Right cardiac atrium (tissue), 5 donors: ENCODE results near the gene EML1. TPM values are rescaled to one million over a fixed set of nuclear protein-coding genes. Genes with fewer than 3 reads are reported as not detected.
A peak's percentile ranks its signal among the peaks of the same experiment; 100 is the strongest.

Experiments used
- ATAC-seq, 2 donors: fragments of 200-7000 bp; cut with Tn5 transposase; one replicate each; pipeline versions ENCODE4 v1.8.0 to v1.9.1; 2020; ENCODE audit warnings: moderate library complexity in 2 of 2, mild to moderate bottlenecking in 1 of 2
- DNase-seq, 3 donors: peaks; one replicate each; pipeline ENCODE4 v3.0.0-alpha.2; 2020
- H3K27ac ChIP-seq: one replicate; pipeline ENCODE4 v1.5.1; 2013; ENCODE audit warnings: mild to moderate bottlenecking, low read length, control low read depth, moderate library complexity
- H3K27me3 ChIP-seq: one replicate; pipeline ENCODE4 v1.6.1; 2013; ENCODE audit not compliant: control insufficient read depth, insufficient read depth
- H3K4me1 ChIP-seq: one replicate; pipeline ENCODE4 v1.6.1; 2013; ENCODE audit warnings: low read length; ENCODE audit not compliant: control insufficient read depth, insufficient read depth
- H3K4me3 ChIP-seq: one replicate; pipeline ENCODE4 v1.5.1; 2013; ENCODE audit warnings: low read length, control low read depth
- H3K9me3 ChIP-seq: one replicate; pipeline ENCODE4 v1.6.1; 2013; ENCODE audit warnings: low read length; ENCODE audit not compliant: control insufficient read depth
- WGBS: extraction: QIAGEN DNeasy Blood & Tissue Kit; methylation state at CpG from one replicate; pipeline ENCODE4 v1.1.7; 2013; 5-methylcytosine and 5-hydroxymethylcytosine counted together
- intact Hi-C, 4 donors: fragments of 100-400 bp; cut with DNase I; formaldehyde crosslinking; loops; one replicate each; pipeline versions ENCODE4 v1.11.0 to v1.14.0; 2022 to 2023
- polyA plus RNA-seq: library from polyadenylated mRNA; stranded (reverse); fragments of 200-250 nt; gene quantifications from one replicate; pipeline ENCODE4 v1.2.3, GENCODE V29; 2013
- total RNA-seq, 4 donors: library from RNA; stranded (reverse); fragmentation: NEBNext Ultra II Directional; extraction: Animal tissue kit (Norgen Biotek cat#: 25700); gene quantifications; one replicate each; pipeline ENCODE4 v1.2.1, GENCODE V29; 2021
- donor health status: healthy with polysubstance abuse.
- donor health status: DM: no; HTN: yes; CAD: no.
- donor health status: DM: no; HTN: no; CAD: no.
- donor health status: DM: no; HTN: yes; CAD: no; lungs with severe emphysema.
- donor health status: DM: yes; HTN: yes; CAD: no.

The EML1 gene
- total and polyA plus RNA-seq, 5 donors = 11.2 to 39.1 (median 34.0) TPM

DNA sequence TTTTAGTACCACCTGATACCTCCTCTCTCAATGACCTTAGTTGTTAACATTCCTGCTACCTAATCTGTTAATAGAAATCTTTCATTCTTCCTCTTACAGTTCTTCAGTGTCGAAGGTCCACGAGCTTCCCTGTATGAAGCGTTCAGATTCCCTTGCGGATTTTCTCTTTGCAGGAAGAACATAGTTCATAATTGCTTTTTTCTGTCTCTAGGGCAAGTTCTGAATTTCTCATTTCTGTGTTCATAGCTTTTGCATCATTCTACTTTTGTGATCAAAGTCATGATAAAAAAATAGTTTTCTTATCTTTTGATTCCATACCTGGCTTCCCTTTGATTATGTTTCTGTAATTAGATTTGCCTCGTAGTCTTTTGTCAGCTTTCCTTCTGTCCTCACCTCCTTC is 94.9 kb downstream of the EML1 start:
- no peak overlapping the region for H3K4me3 ChIP-seq
- H3K27ac ChIP-seq = no peak overlapping the region
- H3K4me1 ChIP-seq = no peaks in the 10 kb centered on the region
- intact Hi-C loops = loop anchor here (5.0 to 10.0 kb wide), 3 partner anchors 93 to 206 kb away; partner anchors contain the start of genes EML1 (in 2 of the 4) and CYP46A1 (in 1 of the 4)
- no peak for ATAC-seq
- no peak for DNase-seq
- 91% methylated on average over 5 of the region's 5 CpGs for WGBS
- no peaks in the 10 kb centered on the region for H3K27me3 ChIP-seq
- H3K9me3 ChIP-seq = no peaks in the 10 kb centered on the region

DNA sequence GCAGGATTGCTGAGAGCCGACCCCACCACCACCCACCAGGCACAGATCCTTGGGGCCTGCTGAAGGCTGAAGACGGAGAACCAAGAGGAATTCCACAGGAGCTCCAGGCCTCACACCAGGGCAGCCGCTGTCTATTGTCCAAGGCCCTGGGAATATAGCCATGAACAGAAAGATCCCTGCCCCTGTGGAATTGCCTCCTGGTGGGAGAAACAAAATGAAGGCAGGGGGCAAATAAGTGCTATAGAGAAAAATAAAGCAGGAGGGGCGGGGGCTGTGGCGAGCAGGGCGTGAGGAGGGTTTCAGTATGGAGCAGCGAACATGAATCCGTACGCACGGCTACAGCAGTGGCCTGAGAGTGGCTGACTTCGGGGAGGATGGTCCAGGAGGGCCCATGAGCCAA is 96.1 kb downstream of the EML1 start:
- 88% methylated on average over 11 of the region's 11 CpGs for WGBS
- no peak for ATAC-seq
- Histone ChIP-seq H3K4me1 (no peaks in the 10 kb centered on the region), H3K27ac (no peak overlapping the region), H3K4me3 (no peak overlapping the region), H3K9me3 (no peaks in the 10 kb centered on the region), H3K27me3 (no peaks in the 10 kb centered on the region)
- DNase-seq = no peak
- intact Hi-C loops = loop anchor here (5.0 to 10.0 kb wide), 3 partner anchors 94 to 207 kb away; partner anchors contain the start of genes EML1 (in 2 of the 4) and CYP46A1 (in 1 of the 4)

GRCh38 chr14:99891266-99891665 is 98.1 kb downstream of the EML1 start:
- DNase-seq (no peak), ATAC-seq (no peak)
- H3K9me3 ChIP-seq = no peaks in the 10 kb centered on the region

GRCh38 chr14:99891900-99892299 is 98.7 kb downstream of the EML1 start:
- Histone ChIP-seq H3K27ac (no peak overlapping the region), H3K4me1 (no peaks in the 10 kb centered on the region), H3K9me3 (no peaks in the 10 kb centered on the region), H3K4me3 (no peak overlapping the region), H3K27me3 (no peaks in the 10 kb centered on the region)
- ATAC-seq = no peak
- DNase-seq = no peak
- 90% methylated on average over 10 of the region's 10 CpGs for WGBS
- intact Hi-C loops = no loop called here

More at GRCh38 chr14:99891266-99891665, 98.1 kb downstream of the EML1 start:
- WGBS = 82% methylated on average over 2 of the region's 2 CpGs
- intact Hi-C loops = no loop called here
- no peak overlapping the region for H3K27ac ChIP-seq
- H3K4me3 ChIP-seq = no peak overlapping the region
- H3K4me1 ChIP-seq = no peaks in the 10 kb centered on the region
- H3K27me3 ChIP-seq = no peaks in the 10 kb centered on the region

- DNase-seq (no peak), ATAC-seq (no peak)
- 81% methylated on average over 2 of the region's 2 CpGs for WGBS
- H3K27ac ChIP-seq = no peak overlapping the region
- no peaks in the 10 kb centered on the region for H3K27me3 ChIP-seq
- no peaks in the 10 kb centered on the region for H3K4me1 ChIP-seq
- intact Hi-C loops = no loop called here
- H3K4me3 ChIP-seq = no peak overlapping the region
- H3K9me3 ChIP-seq = no peaks in the 10 kb centered on the region
Observed at GRCh38 chr14:99892406-99892805, 99.2 kb downstream of the EML1 start.

DNA sequence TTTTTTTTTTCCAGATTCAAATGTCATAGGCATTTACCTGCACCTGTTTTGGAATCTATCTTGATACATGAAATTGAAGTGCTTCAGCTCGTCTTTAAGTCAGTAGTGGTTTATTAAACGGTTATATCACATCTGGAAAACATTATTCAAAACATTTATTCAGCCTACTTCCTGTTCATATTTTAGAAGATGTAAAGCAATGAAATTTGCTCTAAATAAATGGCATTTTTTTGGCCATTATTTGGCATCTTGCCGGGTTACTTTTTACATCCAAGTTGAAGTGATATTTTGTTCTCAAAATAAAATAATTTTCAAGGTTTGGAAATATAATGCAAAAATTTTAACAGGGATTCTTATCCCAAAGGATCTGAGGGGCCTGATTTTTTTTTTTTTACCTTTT is 103.1 kb downstream of the EML1 start:
- intact Hi-C loops = no loop called here

GRCh38 chr14:99899578-99900178 is 106.5 kb downstream of the EML1 start:
- intact Hi-C loops = no loop called here
- Histone ChIP-seq H3K9me3 (no peaks in the 10 kb centered on the region), H3K4me1 (no peaks in the 10 kb centered on the region), H3K27me3 (no peaks in the 10 kb centered on the region), H3K27ac (no peak overlapping the region), H3K4me3 (no peak overlapping the region)
- 76% methylated on average over 7 of the region's 7 CpGs for WGBS
- DNase-seq (no peak), ATAC-seq (no peak)

More for the DNA sequence above, 103.1 kb downstream of the EML1 start:
- ATAC-seq = no peak
- no peak overlapping the region for H3K4me3 ChIP-seq
- no peaks in the 10 kb centered on the region for H3K4me1 ChIP-seq
- DNase-seq = no peak
- H3K27ac ChIP-seq = no peak overlapping the region
- WGBS = 68% methylated on average over 3 of the region's 3 CpGs
- H3K27me3 ChIP-seq = no peaks in the 10 kb centered on the region
- no peaks in the 10 kb centered on the region for H3K9me3 ChIP-seq

- Histone ChIP-seq H3K9me3 (no peaks in the 10 kb centered on the region), H3K27ac (no peak overlapping the region), H3K4me3 (no peak overlapping the region), H3K27me3 (no peaks in the 10 kb centered on the region), H3K4me1 (no peaks in the 10 kb centered on the region)
- DNase-seq (no peak), ATAC-seq (no peak)
- intact Hi-C loops = no loop called here
Observed at GRCh38 chr14:99902925-99903324, 109.7 kb downstream of the EML1 start.

DNA sequence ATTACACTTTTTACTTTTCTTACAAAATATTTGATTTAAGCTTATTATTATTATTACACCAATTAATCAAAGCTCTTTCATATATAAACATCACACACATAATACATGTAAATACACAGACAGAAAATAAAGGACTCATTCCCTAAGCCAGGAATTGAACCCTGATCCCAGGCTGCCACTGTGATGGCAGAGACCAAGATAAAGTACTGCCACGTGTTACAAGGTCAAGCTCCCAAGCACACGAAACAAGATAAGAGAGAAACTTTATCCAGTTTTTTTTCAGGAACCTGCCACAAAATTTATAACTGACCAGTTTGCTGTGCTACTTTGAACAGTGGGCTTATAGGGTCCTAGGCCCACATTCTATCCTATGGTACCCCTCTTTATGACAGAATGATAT is 111.3 kb downstream of the EML1 start:
- WGBS = 63% methylated on average over 2 of the region's 2 CpGs
- intact Hi-C loops = no loop called here
- Histone ChIP-seq H3K9me3 (no peaks in the 10 kb centered on the region), H3K4me1 (no peaks in the 10 kb centered on the region), H3K27me3 (no peaks in the 10 kb centered on the region), H3K4me3 (no peak overlapping the region), H3K27ac (no peak overlapping the region)
- DNase-seq = no peak
- no peak for ATAC-seq

- Histone ChIP-seq H3K27me3 (no peaks in the 10 kb centered on the region), H3K27ac (no peak overlapping the region), H3K4me3 (no peak overlapping the region), H3K4me1 (no peaks in the 10 kb centered on the region), H3K9me3 (no peaks in the 10 kb centered on the region)
- DNase-seq (no peak), ATAC-seq (no peak)
- intact Hi-C loops = no loop called here
- WGBS = 96% methylated on average over 5 of the region's 5 CpGs
Observed at GRCh38 chr14:99905121-99905520, 111.9 kb downstream of the EML1 start.

DNA sequence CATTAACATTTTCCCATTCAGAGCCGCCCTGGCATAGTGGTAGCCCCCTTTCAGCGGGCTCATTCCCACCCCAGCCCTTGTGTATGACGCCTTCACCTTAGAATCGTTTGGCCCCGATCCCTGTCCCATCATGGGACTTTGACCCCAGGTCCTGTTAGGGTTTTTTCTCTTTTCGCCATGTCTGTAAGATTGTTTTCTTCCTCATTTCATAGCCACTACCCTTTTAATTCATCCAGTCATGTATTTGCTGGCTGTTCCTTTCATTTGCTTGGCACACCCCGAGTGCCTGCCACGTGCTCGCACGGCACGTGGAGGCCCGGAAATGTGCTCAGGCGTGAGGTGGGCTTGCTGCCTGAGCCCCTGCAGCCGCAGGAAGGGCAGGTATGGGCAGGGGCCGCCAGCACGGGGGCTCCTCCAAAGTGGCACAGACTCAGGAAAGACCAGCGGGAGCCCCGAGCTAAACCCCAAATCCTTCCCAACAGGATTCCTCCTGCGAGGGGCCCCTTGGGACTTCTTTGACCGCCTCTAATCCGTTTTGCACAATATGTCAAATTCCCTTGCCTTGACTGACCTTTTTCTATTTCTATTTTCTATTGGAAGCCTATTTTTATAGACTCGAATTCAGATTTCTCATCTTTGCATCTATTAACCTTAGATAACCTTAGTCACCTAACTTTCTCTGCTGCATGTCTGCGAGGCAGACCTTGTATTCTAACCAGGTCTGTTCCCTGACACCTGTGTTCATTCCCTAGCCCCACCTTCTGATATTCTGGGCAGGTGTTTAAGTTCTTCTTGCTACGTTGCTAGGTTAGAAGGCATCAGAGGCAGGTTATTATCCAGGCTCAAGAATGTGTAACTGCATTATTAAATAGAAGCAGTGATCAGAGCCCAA is 114.8 kb downstream of the EML1 start:
- H3K4me1 ChIP-seq = no peaks in the 10 kb centered on the region
- ATAC-seq = peak in 1 of 2 donors; percentile 29
- no peaks in the 10 kb centered on the region for H3K27me3 ChIP-seq
- no peak overlapping the region for H3K27ac ChIP-seq
- H3K4me3 ChIP-seq = no peak overlapping the region
- 90% methylated on average over 24 of the region's 24 CpGs for WGBS
- no peaks in the 10 kb centered on the region for H3K9me3 ChIP-seq
- DNase-seq = peak in 1 of 3 donors; percentile 28
- intact Hi-C loops = no loop called here
